DND-41 (cell line): ENCODE results near the gene ZNF581.

ENCODE experiments used
- CTCF ChIP-seq: IDR thresholded peaks from 2 replicates; pipeline ENCODE4 v1.5.1; 2012; ENCODE audit warnings: borderline replicate concordance, low read length, moderate library complexity, mild to moderate bottlenecking; ENCODE audit not compliant: poor library complexity, severe bottlenecking; ENCODE audit errors: extremely low read depth
- EZH2 ChIP-seq: IDR thresholded peaks from 3 replicates; pipeline ENCODE4 v1.6.1; 2012; ENCODE audit warnings: borderline replicate concordance, low read depth, mild to moderate bottlenecking, moderate library complexity, low read length, inconsistent platforms; ENCODE audit not compliant: severe bottlenecking

GRCh38 chr19:55643003-55643886, at the start of gene ZNF581:
- TF ChIP-seq CTCF (no peak), EZH2 (no peak)
